Smooth muscle cell of the coronary artery (primary cell): Measurements from ENCODE around the gene CST9. TPM values are rescaled to one million over a fixed set of nuclear protein-coding genes. Genes with fewer than 3 reads are reported as not detected.

Source experiments
- total RNA-seq: library from RNA; depleted of rRNA; stranded (reverse); fragments of >200 nt; gene quantifications from 2 replicates; pipeline ENCODE4 v1.2.3, GENCODE V29; 2014; ENCODE audit warnings: low replicate concordance

CST9 gene
- not detected in 2 replicates for total RNA-seq

GRCh38 chr20:23605867-23606651 lies at the start of gene CST9:
Gene CST9, minus strand, starts transcription at chr20:23605917. Its CDS starts 53 bp downstream, at chr20:23605864.

GRCh38 chr20:23637282-23638221 lies 31.8 kb upstream of the CST9 start, which contains the start of gene CST3:
Gene CST3, minus strand, starts transcription at chr20:23637955. Its CDS starts 93 bp downstream, at chr20:23637862.

GRCh38 chr20:23568320-23568970 lies 37.3 kb downstream of the CST9 start, which contains the start of gene CST9L:
Gene CST9L, minus strand, starts transcription at chr20:23568484. Its CDS starts 34 bp downstream, at chr20:23568450.

Other genes starting within 250 kb of the CST9 start
- 38.2 and 42.1 TPM in 2 replicates for gene GZF1, start 243.7 kb downstream of the CST9 start, total RNA-seq
- gene NAPB, start 184.4 kb downstream of the CST9 start, total RNA-seq = 7.5 and 7.8 TPM in 2 replicates
- not detected in 2 replicates for gene CSTL1, start 166.2 kb downstream of the CST9 start, total RNA-seq
- gene CST11, start 153.0 kb downstream of the CST9 start, total RNA-seq = not detected in 2 replicates
- gene CST8, start 114.8 kb downstream of the CST9 start, total RNA-seq = not detected in 2 replicates
- not detected in 2 replicates for gene CST9L, start 37.4 kb downstream of the CST9 start, total RNA-seq
- gene CST3, start 32.0 kb upstream of the CST9 start, total RNA-seq = 189 and 222 TPM in 2 replicates
- 0.60 TPM in 1 of 2 replicates, not detected in the other for gene CST4, start 83.1 kb upstream of the CST9 start, total RNA-seq
- gene CST1, start 145.0 kb upstream of the CST9 start, total RNA-seq = 49.8 TPM in 1 of 2 replicates, not detected in the other
- gene CST2, start 220.8 kb upstream of the CST9 start, total RNA-seq = not detected in 2 replicates